NCI-H1048 (cell line): ENCODE measurements around the gene ETV2.
A peak's percentile ranks its signal among the peaks of the same experiment; 100 is the strongest.
"Not testable (repeated sequence)": the region's sequence is repeated elsewhere in the genome, so short reads cannot be mapped to it uniquely, and the experiment has no call there.

Experiments used
- DNase-seq: peaks from one replicate; lab custom pipeline; 2025; lab: John Stamatoyannopoulos, UW

Gene ETV2

DNA sequence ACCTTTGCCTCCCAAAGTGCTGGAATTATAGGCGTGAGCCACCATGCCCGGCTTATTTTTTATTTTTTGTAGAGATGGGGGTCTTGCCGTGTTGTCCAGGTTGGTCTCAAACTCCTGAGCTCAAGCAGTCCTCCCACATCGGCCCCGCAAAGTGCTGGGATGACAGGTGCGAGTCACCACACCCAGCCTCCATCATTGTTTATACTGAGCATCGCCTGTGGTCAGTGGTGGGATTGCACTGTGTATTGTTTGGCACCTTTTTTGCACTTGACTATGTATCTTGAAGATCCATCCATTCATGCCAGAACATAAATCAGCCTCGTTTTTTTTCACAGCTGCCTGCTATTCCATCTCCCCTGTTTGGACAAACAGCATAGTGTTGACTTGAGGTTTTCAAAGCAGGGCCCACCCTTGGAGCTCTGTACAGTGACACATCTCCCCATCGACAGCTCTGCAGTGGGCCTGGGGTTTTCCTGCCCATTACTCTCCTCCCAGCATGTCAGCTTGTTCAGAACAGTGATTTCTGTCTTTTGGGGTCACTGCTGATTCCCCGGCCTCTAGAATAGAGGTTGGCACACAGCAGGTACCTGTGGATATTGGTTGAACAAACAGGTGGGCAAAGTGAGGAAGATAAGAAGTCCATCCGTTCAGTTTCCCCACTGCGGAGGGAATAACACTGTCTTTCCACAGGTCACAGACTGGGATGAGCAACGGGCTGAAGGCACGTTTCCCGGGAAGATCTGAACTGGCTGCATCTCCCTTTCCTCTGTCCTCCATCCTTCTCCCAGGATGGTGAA is 16.6 kb downstream of the ETV2 start:
- no peak for DNase-seq

DNA sequence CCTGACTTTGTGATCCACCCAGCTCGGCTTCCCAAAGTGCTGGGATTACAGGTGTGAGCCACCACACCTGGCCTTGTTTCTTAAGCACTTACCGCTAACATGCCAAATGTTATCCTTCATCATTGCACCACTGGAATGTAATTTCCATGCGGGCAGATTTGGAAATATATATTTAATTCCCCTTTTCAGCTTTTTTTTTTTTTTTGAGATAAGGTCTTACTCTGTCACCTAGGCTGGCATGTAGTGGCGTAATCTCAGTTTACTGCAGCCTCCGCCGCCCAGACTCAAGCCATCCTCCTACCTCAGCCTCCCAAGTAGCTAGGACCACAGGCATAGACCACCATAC is 20.4 kb downstream of the ETV2 start:
- no peak for DNase-seq

DNA sequence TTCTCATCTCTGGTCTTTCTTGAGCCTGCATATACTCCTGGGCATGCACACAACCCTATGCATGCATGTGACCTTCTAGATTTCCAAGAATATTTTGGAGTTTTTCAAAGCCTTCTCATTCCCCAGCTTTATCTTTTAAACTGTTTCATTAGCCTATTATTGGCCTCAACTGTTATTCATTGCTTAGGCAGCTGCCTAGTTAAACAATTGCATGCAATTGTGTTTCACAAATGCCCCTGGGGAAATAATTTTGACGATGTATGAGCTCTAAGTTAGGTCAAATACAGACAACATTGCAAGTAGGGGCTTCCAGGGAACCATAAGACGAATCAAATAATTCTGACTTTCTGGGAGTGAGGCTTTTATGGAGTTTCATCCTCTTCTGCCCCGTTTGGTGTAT is 22.4 kb downstream of the ETV2 start:
- no peak for DNase-seq

GRCh38 chr19:35665157-35665556 is 23.6 kb downstream of the ETV2 start:
- no peak for DNase-seq

DNA sequence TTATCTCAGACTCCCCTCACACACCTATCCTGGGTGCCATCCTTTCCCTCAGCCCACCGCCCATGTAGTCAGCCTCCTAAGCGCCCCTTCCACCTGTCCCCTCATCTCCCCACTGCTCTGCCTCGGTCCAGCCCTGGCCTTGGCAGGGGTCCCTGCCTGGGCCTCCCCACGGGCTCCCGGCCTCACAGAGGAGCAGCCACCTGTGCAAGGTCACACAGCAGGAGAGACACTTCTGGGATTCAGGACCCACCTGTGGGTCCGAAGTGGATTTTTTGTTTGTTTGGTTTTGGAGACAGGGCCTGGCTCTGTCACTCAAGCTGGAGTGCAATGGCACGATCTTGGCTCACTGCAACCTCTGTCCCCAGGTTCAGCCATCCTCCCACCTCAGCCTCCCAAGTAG is 24.1 kb downstream of the ETV2 start:
- DNase-seq = no peak

DNA sequence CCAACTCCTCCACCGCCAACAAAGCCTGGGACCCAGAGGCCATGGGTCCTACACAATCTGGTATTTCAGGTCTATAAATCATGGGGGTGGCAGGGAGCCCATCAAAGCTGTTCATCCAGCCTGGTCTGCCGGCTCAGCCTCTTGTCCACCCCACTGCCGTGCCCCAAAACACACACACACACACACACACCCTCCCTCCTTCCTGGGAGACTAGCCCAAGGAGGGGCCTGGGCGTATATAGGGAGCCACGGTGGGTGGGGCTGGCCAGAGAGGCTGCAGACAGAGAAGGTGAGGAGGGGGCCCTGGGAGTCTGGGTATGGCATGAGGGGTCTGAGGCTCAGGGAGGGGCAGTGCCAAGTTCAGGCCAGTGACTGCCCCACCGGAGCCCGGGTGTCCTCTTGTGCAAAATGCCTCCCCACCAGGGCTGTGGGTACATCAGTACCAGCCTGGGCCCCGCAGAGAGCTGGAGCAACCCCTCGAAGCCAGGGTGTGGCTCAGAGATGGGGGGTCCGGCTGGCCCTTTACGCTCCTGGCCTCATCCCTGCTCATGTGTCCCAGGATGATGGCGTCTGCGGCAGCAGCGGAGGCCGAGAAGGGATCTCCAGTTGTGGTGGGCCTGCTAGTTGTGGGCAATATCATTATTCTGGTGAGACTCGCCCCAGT is 24.8 kb downstream of the ETV2 start, which contains the start of gene UPK1A:
Gene UPK1A (plus strand): TSS at position 267 of the 663 bp plus-strand sequence. CDS start 296 bp downstream, at position 563.
- DNase-seq = no peak

- no peak for DNase-seq
Measured at GRCh38 chr19:35669566-35669965, 28.0 kb downstream of the ETV2 start.

DNA sequence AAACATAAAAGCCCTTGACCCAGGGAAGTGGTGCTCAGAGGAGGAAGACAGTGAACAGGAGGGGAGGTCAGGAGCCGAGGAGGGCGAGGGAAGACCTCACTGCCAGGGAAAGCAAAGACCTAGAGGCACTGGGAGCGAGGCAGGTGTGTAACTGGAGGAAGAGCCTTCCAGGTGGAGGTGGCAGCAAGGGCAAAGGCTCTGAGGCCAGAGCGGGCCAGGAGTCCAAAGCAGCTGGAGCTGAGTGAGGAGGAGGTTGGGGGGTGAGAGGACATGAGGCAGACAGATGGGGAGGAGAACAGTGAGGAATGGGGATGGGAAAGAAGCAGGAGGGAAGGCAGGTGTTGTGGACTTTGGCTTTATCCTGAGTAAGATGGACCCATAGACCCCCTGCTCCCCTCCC is 28.4 kb downstream of the ETV2 start:
- no peak for DNase-seq

DNA sequence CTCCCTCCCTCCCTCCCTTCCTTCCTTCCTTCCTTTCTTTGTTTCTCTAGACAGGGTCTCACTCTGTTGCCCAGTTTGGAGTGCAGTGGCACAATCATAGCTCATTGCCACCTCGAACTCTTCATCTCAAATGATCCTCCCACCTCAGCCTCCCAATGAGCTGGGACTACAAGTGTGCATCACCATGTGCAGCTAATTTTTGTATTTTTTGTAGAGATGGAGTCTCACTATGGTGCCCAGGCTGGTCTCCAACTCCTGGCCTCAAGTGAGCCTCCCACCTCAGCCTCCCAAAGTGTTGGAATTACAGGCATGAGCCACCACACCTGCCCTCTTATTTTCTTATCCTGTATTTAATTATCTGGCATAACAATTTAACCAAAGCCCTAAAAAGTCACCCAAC is 29.1 kb downstream of the ETV2 start:
- DNase-seq = no peak

GRCh38 chr19:35671818-35672217 is 30.3 kb downstream of the ETV2 start:
- no peak for DNase-seq

- DNase-seq = no peak
Measured at GRCh38 chr19:35673121-35673804, 31.7 kb downstream of the ETV2 start.

DNA sequence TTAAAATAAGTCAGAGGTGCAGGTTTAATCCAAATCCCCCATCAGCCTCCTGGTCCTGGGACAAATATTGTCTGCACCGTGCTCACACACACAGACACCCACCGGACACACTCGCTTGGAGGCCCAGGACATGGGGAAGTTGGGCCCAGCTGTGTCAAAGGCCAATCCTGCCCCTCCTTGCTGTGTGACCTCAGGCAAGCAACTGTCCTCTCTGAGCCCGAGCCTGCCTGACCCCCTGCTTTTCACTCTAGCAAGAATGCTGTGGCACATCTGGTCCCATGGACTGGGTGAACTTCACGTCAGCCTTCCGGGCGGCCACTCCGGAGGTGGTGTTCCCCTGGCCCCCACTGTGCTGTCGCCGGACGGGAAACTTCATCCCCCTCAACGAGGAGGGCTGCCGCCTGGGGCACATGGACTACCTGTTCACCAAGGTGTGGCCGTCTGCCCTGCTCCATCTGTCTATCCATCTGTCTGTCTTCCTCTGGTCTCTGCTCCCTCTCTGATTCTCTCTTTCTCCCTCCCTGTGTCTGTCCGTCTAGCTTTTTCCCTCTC is 34.1 kb downstream of the ETV2 start:
- DNase-seq = no peak

DNA sequence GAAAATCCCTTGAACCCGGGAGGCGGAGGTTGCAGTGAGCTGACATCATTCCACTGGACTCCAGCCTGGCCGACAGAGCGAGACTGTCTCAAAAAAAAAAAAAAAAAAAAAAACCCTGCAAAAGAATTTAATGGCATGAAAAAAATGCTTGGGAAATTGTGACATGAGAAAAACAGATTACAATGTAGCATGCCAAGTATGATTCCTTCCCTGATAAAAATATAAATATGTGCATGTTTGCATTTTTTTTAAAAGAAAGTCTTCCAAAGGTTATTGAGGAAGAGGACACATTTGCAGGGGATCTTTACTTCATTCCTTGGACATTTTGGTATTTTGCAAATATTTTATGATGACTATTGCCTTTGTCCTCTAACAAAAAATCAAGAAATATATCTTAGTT is 48.3 kb downstream of the ETV2 start:
- no peak for DNase-seq

- DNase-seq = not testable (repeated sequence)
Measured at GRCh38 chr19:35691106-35691505, 49.6 kb downstream of the ETV2 start.

DNA sequence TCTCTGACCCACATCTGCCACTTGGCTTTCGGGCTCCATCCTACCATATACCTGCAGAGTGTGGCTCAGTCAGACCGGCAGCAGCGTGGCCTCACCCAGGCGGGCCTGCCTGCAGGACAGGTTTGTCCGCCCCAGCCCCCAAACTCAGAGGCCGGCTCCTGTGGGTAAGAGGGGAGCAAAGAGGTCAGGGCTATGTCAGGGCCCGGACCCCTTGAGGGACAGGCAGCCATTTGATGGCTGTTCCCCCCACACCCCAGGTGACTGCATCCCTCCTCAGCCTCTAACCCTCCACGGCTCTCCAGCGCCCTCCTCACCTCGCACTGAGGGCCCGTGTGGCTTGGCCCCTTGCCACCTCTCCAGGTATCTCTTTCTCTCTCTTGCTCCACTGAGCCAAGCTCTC is 50.5 kb downstream of the ETV2 start:
- no peak for DNase-seq

DNA sequence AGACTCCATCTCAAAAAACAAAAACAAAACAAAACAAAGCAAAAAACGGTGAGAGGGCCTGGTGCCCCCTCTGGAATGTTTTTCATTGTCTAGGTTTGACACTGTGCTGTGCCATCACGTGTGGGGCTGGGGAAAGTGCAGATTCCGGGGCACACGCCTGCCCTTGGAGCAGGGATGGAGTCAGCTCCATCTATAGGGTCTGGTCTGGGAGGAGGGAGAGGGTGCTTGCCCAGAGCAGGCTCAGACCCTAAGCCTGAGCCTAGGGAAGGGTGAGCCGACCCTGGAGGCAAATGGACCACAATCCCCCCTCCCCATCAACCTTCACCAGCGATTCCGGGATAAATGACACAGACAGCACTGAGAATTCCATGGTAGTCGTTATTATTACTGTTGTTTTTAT is 51.9 kb downstream of the ETV2 start:
- DNase-seq = no peak

- DNase-seq = peak; percentile 43
Measured at GRCh38 chr19:35693835-35694599, 52.5 kb downstream of the ETV2 start.
